ENCODE data around the gene HRH1. TPM values are rescaled to one million over a fixed set of nuclear protein-coding genes. Genes with fewer than 3 reads are reported as not detected.
"Not testable (repeated sequence)": the region's sequence is repeated elsewhere in the genome, so short reads cannot be mapped to it uniquely, and the experiment has no call there.

Gene HRH1
- total and polyA plus RNA-seq, 7 experiments from 2014 or later, result 0.17 to 1.1 TPM; not detected in 5

DNA sequence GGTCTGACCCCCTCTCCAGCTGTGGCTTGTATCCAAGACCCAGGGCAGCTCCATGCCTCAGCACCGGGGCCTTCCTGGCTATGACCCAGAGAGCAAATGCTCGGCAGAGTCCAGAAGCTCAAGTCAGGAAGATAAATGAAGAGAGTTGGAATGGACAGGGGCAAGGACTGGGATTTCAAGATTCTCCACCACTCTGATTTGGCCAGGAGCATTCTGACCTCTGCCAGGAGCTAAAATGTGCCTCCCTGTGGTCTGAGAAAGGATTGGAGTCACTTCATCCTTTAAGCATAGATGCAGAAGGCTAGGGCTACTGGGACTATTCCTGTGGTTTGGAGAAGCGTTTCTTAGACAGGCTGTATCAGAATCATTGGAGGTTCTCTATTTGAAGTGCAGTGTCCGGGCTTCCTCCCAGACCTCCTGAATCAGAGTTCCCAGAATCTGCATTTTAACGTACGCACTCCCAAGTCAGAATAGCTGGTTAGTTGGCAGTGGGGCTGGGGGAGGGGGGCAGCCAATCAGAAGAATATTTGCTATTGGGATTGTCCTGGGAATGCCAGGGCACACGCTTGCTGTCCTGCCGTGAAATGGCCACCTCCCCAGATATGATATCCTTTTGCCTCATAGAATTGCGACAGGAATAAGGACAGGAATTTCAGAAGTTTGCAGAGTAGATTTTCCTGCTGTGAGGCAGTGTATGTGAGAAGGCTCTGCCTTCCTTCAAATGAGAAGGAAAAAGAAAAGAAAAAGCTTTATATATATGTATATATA is 57.4 kb downstream of the HRH1 start:
- no peak overlapping the region for H3K4me3 Mint-ChIP-seq
- H3K4me1 Mint-ChIP-seq, result peaks cover 0 to 3% (median 0%) of the 10 kb centered on the region in 7 donors
- no peak overlapping the region for H3K27ac Mint-ChIP-seq
- H3K27me3 Mint-ChIP-seq, result peaks cover 0 to 9% (median 2%) of the 10 kb centered on the region in 5 donors
- CTCF ChIA-PET, result no interaction called here
- intact Hi-C loops (cut with micrococcal nuclease), result no loop called here
- no peak overlapping the region for H3K27ac ChIP-seq (ENCODE audit: low read depth, low read length)
- ATAC-seq (no peak), DNase-seq (no peak)
- H3K36me3 ChIP-seq (ENCODE audit: control insufficient read depth in 2 of 3, insufficient read depth in 3 of 3, low read length in 3 of 3), result no peaks in the 10 kb centered on the region
- H3K36me3 Mint-ChIP-seq, result no peaks in the 10 kb centered on the region
- H3K9me3 Mint-ChIP-seq, result no peaks in the 10 kb centered on the region
- no peaks in the 10 kb centered on the region for H3K27me3 ChIP-seq (ENCODE audit: control insufficient read depth in 2 of 2, insufficient read depth in 2 of 2, low read length in 2 of 2)
- no peak overlapping the region for H3K4me3 ChIP-seq (ENCODE audit: low read length)
- H3K9me3 ChIP-seq (ENCODE audit: control insufficient read depth in 2 of 3, low read length in 3 of 3), result no peaks in the 10 kb centered on the region
- POLR2A ChIA-PET, result no interaction called here
- H3K4me1 ChIP-seq (ENCODE audit: control insufficient read depth in 2 of 2, insufficient read depth in 2 of 2, low read length in 2 of 2), result no peaks in the 10 kb centered on the region

DNA sequence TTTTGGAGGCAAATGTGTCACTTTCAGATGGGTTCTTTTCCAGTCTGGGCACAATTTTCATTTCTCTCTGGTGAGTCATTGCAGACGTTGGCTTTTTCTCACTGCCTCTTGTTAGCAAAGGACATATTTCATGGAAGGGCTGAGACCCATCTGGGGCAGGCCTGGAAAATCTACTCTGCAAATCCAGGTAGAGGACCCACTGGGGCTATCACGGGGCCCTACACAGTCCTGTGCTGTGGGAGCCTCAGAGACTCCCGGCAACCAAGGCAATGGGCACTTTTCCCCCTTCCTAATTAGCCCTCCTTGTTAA is 58.0 kb downstream of the HRH1 start:
- Histone ChIP-seq H3K4me3 (ENCODE audit: low read length) (no peak overlapping the region), H3K27ac (ENCODE audit: low read depth, low read length) (no peak overlapping the region), H3K36me3 (ENCODE audit: control insufficient read depth in 2 of 3, insufficient read depth in 3 of 3, low read length in 3 of 3) (no peaks in the 10 kb centered on the region), H3K9me3 (ENCODE audit: control insufficient read depth in 2 of 3, low read length in 3 of 3) (no peaks in the 10 kb centered on the region), H3K27me3 (ENCODE audit: control insufficient read depth in 2 of 2, insufficient read depth in 2 of 2, low read length in 2 of 2) (no peaks in the 10 kb centered on the region), H3K4me1 (ENCODE audit: control insufficient read depth in 2 of 2, insufficient read depth in 2 of 2, low read length in 2 of 2) (no peaks in the 10 kb centered on the region)
- CTCF ChIA-PET, result no interaction called here
- Mint-ChIP-seq H3K9me3 (no peaks in the 10 kb centered on the region), H3K4me1 (peaks cover 0 to 3% (median 0%) of the 10 kb centered on the region in 7 donors), H3K36me3 (no peaks in the 10 kb centered on the region), H3K4me3 (no peak overlapping the region), H3K27me3 (peaks cover 0 to 9% (median 0%) of the 10 kb centered on the region in 5 donors), H3K27ac (no peak overlapping the region)
- POLR2A ChIA-PET, result no interaction called here
- intact Hi-C loops (cut with micrococcal nuclease), result no loop called here
- ATAC-seq, result no peak
- DNase-seq, result no peak

- no peaks in the 10 kb centered on the region for H3K27me3 ChIP-seq (ENCODE audit: control insufficient read depth in 2 of 2, insufficient read depth in 2 of 2, low read length in 2 of 2)
- intact Hi-C loops (cut with micrococcal nuclease), result no loop called here
- Mint-ChIP-seq H3K4me3 (no peak overlapping the region), H3K27ac (no peak overlapping the region), H3K36me3 (no peaks in the 10 kb centered on the region), H3K9me3 (no peaks in the 10 kb centered on the region), H3K4me1 (peaks cover 0 to under 1% (median 0%) of the 10 kb centered on the region in 7 donors), H3K27me3 (peaks cover 0 to 9% (median 0%) of the 10 kb centered on the region in 5 donors)
- H3K4me1 ChIP-seq (ENCODE audit: control insufficient read depth in 2 of 2, insufficient read depth in 2 of 2, low read length in 2 of 2), result no peaks in the 10 kb centered on the region
- ChIA-PET CTCF (no interaction called here), POLR2A (interaction anchor here (0.6 kb wide), 1 partner anchor 1906 kb away, joined by 3 read pairs; no protein-coding TSS in a partner anchor)
- no peak for DNase-seq
- no peaks in the 10 kb centered on the region for H3K36me3 ChIP-seq (ENCODE audit: control insufficient read depth in 2 of 3, insufficient read depth in 3 of 3, low read length in 3 of 3)
- H3K4me3 ChIP-seq (ENCODE audit: low read length), result no peak overlapping the region
- no peaks in the 10 kb centered on the region for H3K9me3 ChIP-seq (ENCODE audit: control insufficient read depth in 2 of 3, low read length in 3 of 3)
- no peak overlapping the region for H3K27ac ChIP-seq (ENCODE audit: low read depth, low read length)
- ATAC-seq, result no peak
Measured at GRCh38 chr3:11212784-11213183, 58.5 kb downstream of the HRH1 start.

DNA sequence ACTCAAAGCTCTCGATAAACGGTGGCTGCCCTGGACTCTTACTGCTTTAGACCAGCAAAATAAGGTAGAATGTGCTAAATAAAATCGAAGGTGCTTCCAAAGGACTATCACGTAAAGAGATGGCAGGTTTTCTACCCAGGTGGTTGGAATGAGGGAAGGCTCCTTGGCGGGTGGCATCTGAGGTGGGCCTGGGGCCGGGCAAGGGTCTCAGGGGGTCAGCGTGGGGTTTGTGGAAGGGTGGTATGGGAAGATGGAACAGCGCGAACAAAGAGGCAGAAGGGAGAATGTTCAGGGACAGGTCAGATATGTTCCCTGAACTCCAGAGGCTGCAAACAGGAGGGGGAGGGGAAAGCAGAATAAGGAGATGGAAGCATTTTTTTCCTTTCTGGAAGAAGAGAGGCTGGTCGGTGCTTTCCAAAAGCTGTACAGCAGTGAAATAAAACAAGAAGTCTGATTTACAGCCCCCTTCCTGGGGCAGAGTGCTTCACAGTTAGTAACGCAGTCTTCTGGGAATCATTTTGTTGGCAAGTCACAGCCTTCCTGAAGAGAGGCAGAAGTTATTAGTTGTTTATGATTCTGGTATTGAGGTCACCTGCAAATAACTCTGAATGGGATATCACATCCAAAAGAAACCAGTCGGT is 59.6 kb downstream of the HRH1 start:
- Mint-ChIP-seq H3K36me3 (no peaks in the 10 kb centered on the region), H3K27ac (no peak overlapping the region), H3K4me1 (no peaks in the 10 kb centered on the region), H3K27me3 (peaks cover 0 to 9% (median 0%) of the 10 kb centered on the region in 5 donors), H3K4me3 (no peak overlapping the region), H3K9me3 (no peaks in the 10 kb centered on the region)
- Histone ChIP-seq H3K9me3 (ENCODE audit: control insufficient read depth in 2 of 3, low read length in 3 of 3) (no peaks in the 10 kb centered on the region), H3K4me1 (ENCODE audit: control insufficient read depth in 2 of 2, insufficient read depth in 2 of 2, low read length in 2 of 2) (no peaks in the 10 kb centered on the region), H3K27me3 (ENCODE audit: control insufficient read depth in 2 of 2, insufficient read depth in 2 of 2, low read length in 2 of 2) (no peaks in the 10 kb centered on the region), H3K4me3 (ENCODE audit: low read length) (no peak overlapping the region), H3K36me3 (ENCODE audit: control insufficient read depth in 2 of 3, insufficient read depth in 3 of 3, low read length in 3 of 3) (no peaks in the 10 kb centered on the region), H3K27ac (ENCODE audit: low read depth, low read length) (no peak overlapping the region)
- ChIA-PET POLR2A (no interaction called here), CTCF (no interaction called here)
- ATAC-seq (no peak), DNase-seq (no peak)
- intact Hi-C loops (cut with micrococcal nuclease), result no loop called here

GRCh38 chr3:11214451-11214978 is 60.2 kb downstream of the HRH1 start:
- no peak overlapping the region for H3K27ac Mint-ChIP-seq
- no peak overlapping the region for H3K4me3 Mint-ChIP-seq
- H3K4me1 ChIP-seq (ENCODE audit: control insufficient read depth in 2 of 2, insufficient read depth in 2 of 2, low read length in 2 of 2), result no peaks in the 10 kb centered on the region
- no peaks in the 10 kb centered on the region for H3K36me3 ChIP-seq (ENCODE audit: control insufficient read depth in 2 of 3, insufficient read depth in 3 of 3, low read length in 3 of 3)
- H3K27ac ChIP-seq (ENCODE audit: low read depth, low read length), result no peak overlapping the region
- no peak overlapping the region for H3K4me3 ChIP-seq (ENCODE audit: low read length)
- H3K27me3 ChIP-seq (ENCODE audit: control insufficient read depth in 2 of 2, insufficient read depth in 2 of 2, low read length in 2 of 2), result no peaks in the 10 kb centered on the region
- ChIA-PET CTCF (no interaction called here), POLR2A (no interaction called here)
- ATAC-seq (no peak), DNase-seq (no peak)
- no peaks in the 10 kb centered on the region for H3K9me3 ChIP-seq (ENCODE audit: control insufficient read depth in 2 of 3, low read length in 3 of 3)
- intact Hi-C loops (cut with micrococcal nuclease), result no loop called here
- H3K27me3 Mint-ChIP-seq, result peaks cover 0 to 9% (median 0%) of the 10 kb centered on the region in 5 donors
- no peaks in the 10 kb centered on the region for H3K36me3 Mint-ChIP-seq
- H3K4me1 Mint-ChIP-seq, result no peaks in the 10 kb centered on the region
- H3K9me3 Mint-ChIP-seq, result no peaks in the 10 kb centered on the region

GRCh38 chr3:11217370-11217769 is 63.1 kb downstream of the HRH1 start:
- H3K27ac ChIP-seq (ENCODE audit: low read depth, low read length); H3K36me3 ChIP-seq (ENCODE audit: control insufficient read depth in 2 of 3, insufficient read depth in 3 of 3, low read length in 3 of 3); H3K4me3 ChIP-seq (ENCODE audit: low read length); H3K27ac Mint-ChIP-seq; H3K27me3 ChIP-seq (ENCODE audit: control insufficient read depth in 2 of 2, insufficient read depth in 2 of 2, low read length in 2 of 2); H3K9me3 Mint-ChIP-seq; H3K4me1 Mint-ChIP-seq; POLR2A ChIA-PET; H3K9me3 ChIP-seq (ENCODE audit: control insufficient read depth in 2 of 3, low read length in 3 of 3); H3K27me3 Mint-ChIP-seq; DNase-seq; H3K4me3 Mint-ChIP-seq; H3K4me1 ChIP-seq (ENCODE audit: control insufficient read depth in 2 of 2, insufficient read depth in 2 of 2, low read length in 2 of 2); CTCF ChIA-PET; H3K36me3 Mint-ChIP-seq; intact Hi-C loops (cut with micrococcal nuclease); ATAC-seq: not testable (repeated sequence)

DNA sequence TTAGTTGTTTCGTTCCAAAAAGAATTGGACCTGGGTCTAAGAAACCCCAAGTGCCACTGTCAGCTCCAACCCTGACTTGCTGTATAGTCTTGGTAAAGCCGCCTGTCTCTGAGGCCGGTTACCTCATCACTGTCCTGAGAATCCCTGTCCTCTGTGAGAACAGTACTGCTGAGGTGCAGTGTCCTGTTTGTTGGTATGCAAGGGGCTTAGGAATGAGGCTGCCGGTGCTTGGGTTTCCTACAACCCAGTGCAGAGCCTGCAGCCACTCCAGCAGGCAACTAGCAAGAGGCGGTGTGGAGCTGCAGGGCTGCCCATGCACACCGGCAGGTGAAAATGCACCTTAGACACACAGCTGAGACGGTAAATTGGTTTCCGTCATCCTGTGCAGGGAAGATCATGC is 65.9 kb downstream of the HRH1 start:
- Histone ChIP-seq H3K4me1 (ENCODE audit: control insufficient read depth in 2 of 2, insufficient read depth in 2 of 2, low read length in 2 of 2) (no peaks in the 10 kb centered on the region), H3K36me3 (ENCODE audit: control insufficient read depth in 2 of 3, insufficient read depth in 3 of 3, low read length in 3 of 3) (no peaks in the 10 kb centered on the region), H3K27me3 (ENCODE audit: control insufficient read depth in 2 of 2, insufficient read depth in 2 of 2, low read length in 2 of 2) (no peaks in the 10 kb centered on the region), H3K27ac (ENCODE audit: low read depth, low read length) (no peak overlapping the region), H3K4me3 (ENCODE audit: low read length) (no peak overlapping the region), H3K9me3 (ENCODE audit: control insufficient read depth in 2 of 3, low read length in 3 of 3) (no peaks in the 10 kb centered on the region)
- DNase-seq (no peak), ATAC-seq (no peak)
- CTCF ChIA-PET, result interaction anchor here (0.5 kb wide), 1 partner anchor 10 kb away, joined by 3 read pairs; no protein-coding TSS in a partner anchor
- no peak overlapping the region for H3K4me3 Mint-ChIP-seq
- H3K27ac Mint-ChIP-seq, result no peak overlapping the region
- no peaks in the 10 kb centered on the region for H3K9me3 Mint-ChIP-seq
- POLR2A ChIA-PET, result no interaction called here
- peaks cover 0 to 4% (median 0%) of the 10 kb centered on the region in 5 donors for H3K27me3 Mint-ChIP-seq
- intact Hi-C loops (cut with micrococcal nuclease), result no loop called here
- H3K36me3 Mint-ChIP-seq, result no peaks in the 10 kb centered on the region
- no peaks in the 10 kb centered on the region for H3K4me1 Mint-ChIP-seq
